Neuronal stem cell (in vitro differentiated cells): ENCODE data around the gene NR2C1.
"Not testable (repeated sequence)": the region's sequence is repeated elsewhere in the genome, so short reads cannot be mapped to it uniquely, and the experiment has no call there.

ENCODE experiments used
- DNase-seq: peaks from one replicate; pipeline ENCODE4 v3.0.0-alpha.2; 2013; ENCODE audit warnings: low spot score
- H2AFZ ChIP-seq: one replicate; pipeline ENCODE4 v1.6.1; 2013; ENCODE audit warnings: mild to moderate bottlenecking, low read length, inconsistent platforms
- H2AK5ac ChIP-seq: 2 replicates; pipeline ENCODE4 v1.6.1; 2013; ENCODE audit warnings: low read depth, mild to moderate bottlenecking, inconsistent platforms, low read length, moderate library complexity, mixed read lengths
- H2BK120ac ChIP-seq: 2 replicates; pipeline ENCODE4 v1.6.1; 2013; ENCODE audit warnings: low read depth, mild to moderate bottlenecking, inconsistent platforms, low read length, moderate library complexity, mixed read lengths
- H2BK12ac ChIP-seq: one replicate; pipeline ENCODE4 v1.6.1; 2013; ENCODE audit warnings: low read length, inconsistent platforms
- H2BK15ac ChIP-seq: 2 replicates; pipeline ENCODE4 v1.6.1; 2013; ENCODE audit warnings: mild to moderate bottlenecking, low read length, inconsistent platforms, mixed read lengths
- H2BK5ac ChIP-seq: one replicate; pipeline ENCODE4 v1.6.1; 2013; ENCODE audit warnings: inconsistent platforms, mild to moderate bottlenecking, low read length, moderate library complexity
- H3K14ac ChIP-seq: one replicate; pipeline ENCODE4 v1.6.1; 2013; ENCODE audit warnings: low read length, inconsistent platforms
- H3K18ac ChIP-seq: 2 replicates; pipeline ENCODE4 v1.6.1; 2013; ENCODE audit warnings: low read length, inconsistent platforms
- H3K23ac ChIP-seq: 2 replicates; pipeline ENCODE4 v1.6.1; 2013; ENCODE audit warnings: low read depth, mild to moderate bottlenecking, mixed read lengths, low read length, inconsistent platforms; ENCODE audit not compliant: poor library complexity
- H3K27ac ChIP-seq: replicated peaks from 3 replicates; pipeline ENCODE4 v1.5.1; 2013; ENCODE audit warnings: low read length, inconsistent platforms
- H3K27me3 ChIP-seq, 3 experiments: 2 replicates each; pipeline ENCODE4 v1.6.1; 2013; ENCODE audit warnings: low read length in 3 of 3, mild to moderate bottlenecking in 2 of 3, inconsistent platforms in 1 of 3, low read depth in 1 of 3, mixed read lengths in 1 of 3, moderate library complexity in 1 of 3; ENCODE audit not compliant: control insufficient read depth in 3 of 3, insufficient read depth in 3 of 3
- H3K36me3 ChIP-seq, 2 donors: replicated peaks in 1 of 2; 2 replicates each; pipeline ENCODE4 v1.6.1; 2013; ENCODE audit warnings: low read length in 2 of 2; ENCODE audit not compliant: control insufficient read depth in 2 of 2, insufficient read depth in 2 of 2
- H3K4ac ChIP-seq: 2 replicates; pipeline ENCODE4 v1.6.1; 2013; ENCODE audit warnings: inconsistent platforms, mild to moderate bottlenecking, low read length, moderate library complexity
- H3K4me1 ChIP-seq, 2 donors: 1 replicate in 1 of 2; 2 replicates in 1 of 2; pipeline ENCODE4 v1.6.1; 2013; ENCODE audit warnings: low read length in 2 of 2, low read depth in 1 of 2; ENCODE audit not compliant: control insufficient read depth in 2 of 2, insufficient read depth in 1 of 2
- H3K4me2 ChIP-seq: one replicate; pipeline ENCODE4 v1.6.1; 2013; ENCODE audit warnings: mild to moderate bottlenecking, low read length, inconsistent platforms; ENCODE audit not compliant: insufficient read depth, poor library complexity, severe bottlenecking
- H3K4me3 ChIP-seq, 2 donors: 2 replicates each; pipeline ENCODE4 v1.5.1; 2013; ENCODE audit warnings: low read length in 2 of 2, mild to moderate bottlenecking in 2 of 2, inconsistent platforms in 1 of 2, moderate library complexity in 1 of 2
- H3K79me1 ChIP-seq: one replicate; pipeline ENCODE4 v1.6.1; 2013; ENCODE audit warnings: low read depth, mild to moderate bottlenecking, inconsistent platforms, low read length, moderate library complexity
- H3K9ac ChIP-seq: one replicate; pipeline ENCODE4 v1.6.1; 2013; ENCODE audit warnings: mild to moderate bottlenecking, low read depth, low read length, inconsistent platforms; ENCODE audit not compliant: poor library complexity
- H3K9me3 ChIP-seq, 2 donors: replicated peaks in 1 of 2; 2 replicates each; pipeline versions ENCODE3 to v1.6.1; 2013; ENCODE audit warnings: low read length in 2 of 2, mild to moderate bottlenecking in 2 of 2, inconsistent platforms in 1 of 2, low read depth in 1 of 2, mixed read lengths in 1 of 2, moderate library complexity in 1 of 2; ENCODE audit not compliant: control insufficient read depth in 2 of 2, insufficient read depth in 1 of 2
- H4K8ac ChIP-seq: one replicate; pipeline ENCODE4 v1.6.1; 2013; ENCODE audit warnings: low read depth, mild to moderate bottlenecking, inconsistent platforms, low read length, moderate library complexity
- H4K91ac ChIP-seq: one replicate; pipeline ENCODE4 v1.6.1; 2013; ENCODE audit warnings: low read length, low read depth, mild to moderate bottlenecking, inconsistent platforms; ENCODE audit not compliant: poor library complexity
- WGBS, 2 donors: extraction: QIAGEN DNeasy Blood & Tissue Kit; methylation state at CpG; one replicate each; pipeline ENCODE4 v1.1.7; 2013; ENCODE audit warnings: missing lambda C conversion rate in 2 of 2, mixed read lengths in 1 of 2; ENCODE audit not compliant: insufficient read length in 2 of 2, insufficient replicate concordance in 1 of 2; ENCODE audit errors: extremely low coverage in 2 of 2; 5-methylcytosine and 5-hydroxymethylcytosine counted together

NR2C1 gene

DNA sequence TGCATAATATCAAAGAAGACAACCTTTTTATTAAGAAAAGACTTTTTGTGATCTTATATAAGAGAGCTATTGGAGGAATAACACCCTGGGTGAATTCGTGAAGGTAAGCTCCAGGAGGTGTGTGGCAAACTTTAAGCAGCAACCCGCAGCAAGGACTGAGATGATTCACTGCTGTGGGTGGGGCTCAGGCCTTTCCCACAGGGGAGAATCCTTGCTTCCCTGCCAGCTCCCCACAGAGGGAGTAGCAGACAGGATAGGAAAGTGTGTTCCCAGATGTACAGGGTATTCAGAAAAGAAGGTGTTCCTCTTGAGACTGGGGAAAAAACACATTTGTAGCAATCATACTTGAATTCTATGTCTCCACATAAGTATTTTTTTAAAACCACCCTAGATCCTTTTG is 79.1 kb downstream of the NR2C1 start:
- Histone ChIP-seq H3K4me3 (no peak overlapping the region), H4K91ac (no peak overlapping the region), H3K23ac (no peak overlapping the region), H2BK120ac (no peak overlapping the region), H2AK5ac (no peak overlapping the region), H3K4me2 (no peak overlapping the region), H3K14ac (no peak overlapping the region), H3K9ac (no peak overlapping the region), H3K4me1 (no peaks in the 10 kb centered on the region), H3K36me3 (peaks cover 6 to 73% of the 10 kb centered on the region in 2 donors), H4K8ac (no peak overlapping the region), H3K27ac (no peak overlapping the region), H3K4ac (no peak overlapping the region), H2AFZ (no peak overlapping the region), H2BK15ac (no peak overlapping the region), H3K9me3 (no peaks in the 10 kb centered on the region), H3K79me1 (no peaks in the 10 kb centered on the region), H2BK5ac (no peak overlapping the region), H3K27me3 (no peaks in the 10 kb centered on the region), H2BK12ac (no peak overlapping the region), H3K18ac (no peak overlapping the region)
- no peak for DNase-seq
- no CpG with 5 or more reads among the region's 2 CpGs for WGBS, 2 donors

DNA sequence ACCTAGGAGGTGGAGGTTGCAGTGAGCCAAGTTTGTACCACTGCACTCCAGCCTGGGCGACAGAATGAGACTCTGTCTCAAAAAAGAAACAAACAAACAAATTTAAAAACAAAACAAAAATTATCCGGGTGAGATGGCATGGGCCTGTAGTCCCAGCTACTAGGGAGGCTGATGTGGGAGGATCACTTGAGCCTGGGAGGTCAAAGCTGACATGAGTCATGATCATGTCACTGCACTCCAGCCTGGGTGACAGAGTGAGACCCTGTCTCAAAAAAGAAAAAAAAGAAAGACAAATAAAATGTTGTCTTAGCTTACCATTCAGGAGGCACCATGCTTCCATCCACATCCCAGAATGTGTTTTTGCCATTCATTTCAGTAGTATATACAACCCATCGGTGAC is 79.6 kb downstream of the NR2C1 start:
- H2AFZ ChIP-seq, H3K18ac ChIP-seq, H2BK120ac ChIP-seq, H3K4me2 ChIP-seq, H3K4me3 ChIP-seq, H2BK15ac ChIP-seq, H2BK12ac ChIP-seq, DNase-seq, H3K27me3 ChIP-seq, H3K4ac ChIP-seq, H2AK5ac ChIP-seq, H4K91ac ChIP-seq, H2BK5ac ChIP-seq, H3K4me1 ChIP-seq, H3K79me1 ChIP-seq, H3K14ac ChIP-seq, H4K8ac ChIP-seq, H3K9ac ChIP-seq, H3K9me3 ChIP-seq, H3K27ac ChIP-seq, H3K23ac ChIP-seq: not testable (repeated sequence)
- WGBS, 2 donors: no CpG with 5 or more reads among the region's 3 CpGs
- peaks cover 6 to 77% of the 10 kb centered on the region in 2 donors for H3K36me3 ChIP-seq

DNA sequence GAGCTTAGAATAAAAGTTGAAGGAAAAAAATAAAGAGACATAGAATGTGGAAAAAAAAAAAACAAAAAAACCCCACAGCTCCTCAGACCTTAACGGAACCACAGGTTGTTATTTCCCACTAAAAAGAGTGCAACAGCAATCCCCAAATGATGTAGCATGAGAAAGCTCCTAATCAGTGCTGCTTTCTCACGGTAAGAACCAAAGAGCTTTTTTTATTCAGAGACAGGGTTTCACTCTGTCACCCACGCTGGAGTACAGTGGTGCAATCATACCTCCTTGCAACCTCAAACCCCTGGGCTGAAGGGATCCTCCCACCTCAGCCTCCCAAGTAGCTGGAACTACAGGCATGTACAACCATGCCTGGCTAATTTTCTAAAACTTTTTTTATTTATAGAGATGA is 83.2 kb downstream of the NR2C1 start:
- H3K9me3 ChIP-seq: no peaks in the 10 kb centered on the region
- H3K9ac ChIP-seq: no peak overlapping the region
- H2BK12ac ChIP-seq: no peak overlapping the region
- no peak overlapping the region for H2AK5ac ChIP-seq
- H3K4me3 ChIP-seq: no peak overlapping the region
- no peak overlapping the region for H2BK15ac ChIP-seq
- H4K91ac ChIP-seq: no peak overlapping the region
- H3K79me1 ChIP-seq: no peaks in the 10 kb centered on the region
- H2AFZ ChIP-seq: no peak overlapping the region
- no peak for DNase-seq
- no peak overlapping the region for H3K23ac ChIP-seq
- H4K8ac ChIP-seq: no peak overlapping the region
- H3K27ac ChIP-seq: no peak overlapping the region
- H3K4me2 ChIP-seq: no peak overlapping the region
- no peak overlapping the region for H3K4ac ChIP-seq
- H3K4me1 ChIP-seq: no peaks in the 10 kb centered on the region
- H2BK120ac ChIP-seq: no peak overlapping the region
- no peak overlapping the region for H3K14ac ChIP-seq
- H3K36me3 ChIP-seq: peaks cover 6 to 57% of the 10 kb centered on the region in 2 donors
- H3K27me3 ChIP-seq: no peaks in the 10 kb centered on the region
- WGBS, 2 donors: no CpG with 5 or more reads among the region's 3 CpGs
- H2BK5ac ChIP-seq: no peak overlapping the region
- no peak overlapping the region for H3K18ac ChIP-seq

DNA sequence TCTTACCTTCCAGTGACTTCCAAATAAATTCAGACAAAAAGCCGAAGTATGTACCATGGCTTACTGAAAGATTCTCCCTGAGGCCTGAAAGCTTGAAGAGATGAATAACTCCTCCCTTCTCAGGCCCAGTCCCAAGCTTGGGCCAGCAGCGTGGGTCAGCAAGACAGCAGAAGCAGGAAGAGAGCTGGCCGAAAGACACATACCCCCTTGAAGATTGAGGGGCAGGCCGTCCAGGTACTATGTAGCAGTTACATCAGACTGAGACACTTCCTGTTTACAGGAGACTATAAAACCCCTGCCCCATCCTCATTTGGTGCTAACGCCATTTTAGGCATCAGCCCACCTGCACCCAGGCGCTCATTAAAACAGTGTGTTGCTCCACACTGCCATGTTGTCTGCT is 84.9 kb downstream of the NR2C1 start:
- H3K79me1 ChIP-seq: no peaks in the 10 kb centered on the region
- no peak overlapping the region for H3K18ac ChIP-seq
- peaks cover 3 to 4% of the 10 kb centered on the region in 2 donors for H3K4me1 ChIP-seq
- H2AFZ ChIP-seq: no peak overlapping the region
- no peak overlapping the region for H2BK120ac ChIP-seq
- no peak overlapping the region for H3K14ac ChIP-seq
- no peak overlapping the region for H4K8ac ChIP-seq
- H3K4me3 ChIP-seq: no peak overlapping the region
- no peak overlapping the region for H4K91ac ChIP-seq
- H3K4me2 ChIP-seq: no peak overlapping the region
- no CpG with 5 or more reads among the region's 6 CpGs for WGBS, 2 donors
- peaks cover 8 to 50% of the 10 kb centered on the region in 2 donors for H3K36me3 ChIP-seq
- H3K9ac ChIP-seq: no peak overlapping the region
- H3K27ac ChIP-seq: no peak overlapping the region
- no peak overlapping the region for H2BK15ac ChIP-seq
- H3K23ac ChIP-seq: no peak overlapping the region
- no peak overlapping the region for H2BK12ac ChIP-seq
- DNase-seq: no peak
- H2AK5ac ChIP-seq: no peak overlapping the region
- H3K9me3 ChIP-seq: no peaks in the 10 kb centered on the region
- H3K4ac ChIP-seq: no peak overlapping the region
- no peak overlapping the region for H2BK5ac ChIP-seq
- no peaks in the 10 kb centered on the region for H3K27me3 ChIP-seq
